ENCODE results near the gene PTBP1.

Gene PTBP1

GRCh38 chr19:769616-770015 is 27.6 kb upstream of the PTBP1 start:
- WGBS: over 99% methylated on average over 5 of the region's 6 CpGs
- peaks cover 13% of the 10 kb centered on the region for H3K4me1 ChIP-seq (ENCODE audit: control insufficient read depth, insufficient read depth, low read depth, low read length)
- peak overlapping the region; percentile 19 for H2AK5ac ChIP-seq (ENCODE audit: low read length, severe bottlenecking)
- H4K91ac ChIP-seq (ENCODE audit: low read length): no peak overlapping the region
- H3K23ac ChIP-seq (ENCODE audit: low read length in 2 of 2): no peak overlapping the region
- H3K4ac ChIP-seq (ENCODE audit: low read depth in 1 of 2, low read length in 2 of 2): no peak overlapping the region
- H3K79me1 ChIP-seq (replicated peaks; ENCODE audit: low read length, poor library complexity, severe bottlenecking): no peaks in the 10 kb centered on the region
- H3K27ac ChIP-seq (ENCODE audit: low read length, poor library complexity, severe bottlenecking): no peak overlapping the region
- no peak overlapping the region for H3K18ac ChIP-seq (ENCODE audit: low read depth in 1 of 2, low read length in 2 of 2)
- no peak overlapping the region for H2BK120ac ChIP-seq (ENCODE audit: low read depth, low read length)
- no peaks in the 10 kb centered on the region for H3K27me3 ChIP-seq (ENCODE audit: control insufficient read depth in 1 of 2, insufficient read depth in 1 of 2, low read length in 2 of 2)
- no peaks in the 10 kb centered on the region for H3K36me3 ChIP-seq (ENCODE audit: control insufficient read depth in 1 of 2, insufficient read depth in 2 of 2, low read depth in 1 of 2, low read length in 2 of 2)
- no peak overlapping the region for H2BK5ac ChIP-seq (ENCODE audit: low read depth, low read length, poor library complexity, severe bottlenecking)
- DNase-seq: no peak
- no peak overlapping the region for H3K4me2 ChIP-seq (ENCODE audit: low read length, poor library complexity, severe bottlenecking)
- H2BK12ac ChIP-seq (ENCODE audit: low read length in 2 of 2): peak overlapping the region in 1 of 2 experiments; percentile 15
- no peak overlapping the region for H3K4me3 ChIP-seq (ENCODE audit: insufficient read depth in 1 of 2, low read depth in 1 of 2, low read length in 2 of 2)
- H3K14ac ChIP-seq (ENCODE audit: low read length in 2 of 2): no peak overlapping the region
- no peaks in the 10 kb centered on the region for H3K9me3 ChIP-seq (ENCODE audit: control insufficient read depth, low read length)
- H4K8ac ChIP-seq (ENCODE audit: low read length): no peak overlapping the region
- no peak overlapping the region for H2BK15ac ChIP-seq (ENCODE audit: low read depth, poor library complexity, severe bottlenecking)
- H2AFZ ChIP-seq (ENCODE audit: low read depth, low read length): no peak overlapping the region
- H3K9ac ChIP-seq (ENCODE audit: low read length): no peak overlapping the region

GRCh38 chr19:771332-771785 is 25.9 kb upstream of the PTBP1 start:
- H3K9ac ChIP-seq (ENCODE audit: low read length): no peak overlapping the region
- no peak overlapping the region for H3K23ac ChIP-seq (ENCODE audit: low read length in 2 of 2)
- H3K4ac ChIP-seq (ENCODE audit: low read depth in 1 of 2, low read length in 2 of 2): no peak overlapping the region
- no peak overlapping the region for H2BK15ac ChIP-seq (ENCODE audit: low read depth, poor library complexity, severe bottlenecking)
- H3K27ac ChIP-seq (ENCODE audit: low read length, poor library complexity, severe bottlenecking): no peak overlapping the region
- no peak overlapping the region for H3K14ac ChIP-seq (ENCODE audit: low read length in 2 of 2)
- peak overlapping the region; percentile 57 for H4K8ac ChIP-seq (ENCODE audit: low read length)
- no peaks in the 10 kb centered on the region for H3K79me1 ChIP-seq (replicated peaks; ENCODE audit: low read length, poor library complexity, severe bottlenecking)
- no peak overlapping the region for H2AFZ ChIP-seq (ENCODE audit: low read depth, low read length)
- H3K4me1 ChIP-seq (ENCODE audit: control insufficient read depth, insufficient read depth, low read depth, low read length): peaks cover 16% of the 10 kb centered on the region
- H3K9me3 ChIP-seq (ENCODE audit: control insufficient read depth, low read length): no peaks in the 10 kb centered on the region
- H2BK12ac ChIP-seq (ENCODE audit: low read length in 2 of 2): no peak overlapping the region
- H3K36me3 ChIP-seq (ENCODE audit: control insufficient read depth in 1 of 2, insufficient read depth in 2 of 2, low read depth in 1 of 2, low read length in 2 of 2): no peaks in the 10 kb centered on the region
- DNase-seq: peak; percentile 70
- no peak overlapping the region for H3K4me2 ChIP-seq (ENCODE audit: low read length, poor library complexity, severe bottlenecking)
- no peak overlapping the region for H2BK120ac ChIP-seq (ENCODE audit: low read depth, low read length)
- 41% methylated on average over 5 of the region's 6 CpGs for WGBS
- H3K18ac ChIP-seq (ENCODE audit: low read depth in 1 of 2, low read length in 2 of 2): peak overlapping the region in 1 of 2 experiments; percentile 23
- H2BK5ac ChIP-seq (ENCODE audit: low read depth, low read length, poor library complexity, severe bottlenecking): no peak overlapping the region
- H2AK5ac ChIP-seq (ENCODE audit: low read length, severe bottlenecking): no peak overlapping the region
- no peaks in the 10 kb centered on the region for H3K27me3 ChIP-seq (ENCODE audit: control insufficient read depth in 1 of 2, insufficient read depth in 1 of 2, low read length in 2 of 2)
- no peak overlapping the region for H3K4me3 ChIP-seq (ENCODE audit: insufficient read depth in 1 of 2, low read depth in 1 of 2, low read length in 2 of 2)
- no peak overlapping the region for H4K91ac ChIP-seq (ENCODE audit: low read length)

- H3K36me3 ChIP-seq (ENCODE audit: control insufficient read depth in 1 of 2, insufficient read depth in 2 of 2, low read depth in 1 of 2, low read length in 2 of 2): no peaks in the 10 kb centered on the region
- no peak for DNase-seq
- no peaks in the 10 kb centered on the region for H3K9me3 ChIP-seq (ENCODE audit: control insufficient read depth, low read length)
- H3K4me1 ChIP-seq (ENCODE audit: control insufficient read depth, insufficient read depth, low read depth, low read length): peaks cover 20% of the 10 kb centered on the region
- H3K9ac ChIP-seq (ENCODE audit: low read length): no peak overlapping the region
- no peak overlapping the region for H2BK15ac ChIP-seq (ENCODE audit: low read depth, poor library complexity, severe bottlenecking)
- no peak overlapping the region for H2BK120ac ChIP-seq (ENCODE audit: low read depth, low read length)
- H2AFZ ChIP-seq (ENCODE audit: low read depth, low read length): no peak overlapping the region
- no peak overlapping the region for H3K4me3 ChIP-seq (ENCODE audit: insufficient read depth in 1 of 2, low read depth in 1 of 2, low read length in 2 of 2)
- peak overlapping the region; percentile 98 for H2AK5ac ChIP-seq (ENCODE audit: low read length, severe bottlenecking)
- H3K4ac ChIP-seq (ENCODE audit: low read depth in 1 of 2, low read length in 2 of 2): peak overlapping the region in 1 of 2 experiments; percentile 11
- H3K4me2 ChIP-seq (ENCODE audit: low read length, poor library complexity, severe bottlenecking): no peak overlapping the region
- no peak overlapping the region for H4K8ac ChIP-seq (ENCODE audit: low read length)
- H4K91ac ChIP-seq (ENCODE audit: low read length): no peak overlapping the region
- H2BK12ac ChIP-seq (ENCODE audit: low read length in 2 of 2): peak overlapping the region in 1 of 2 experiments; percentile 22
- WGBS: 88% methylated on average over 5 of the region's 5 CpGs
- no peak overlapping the region for H3K18ac ChIP-seq (ENCODE audit: low read depth in 1 of 2, low read length in 2 of 2)
- H3K14ac ChIP-seq (ENCODE audit: low read length in 2 of 2): no peak overlapping the region
- H3K79me1 ChIP-seq (replicated peaks; ENCODE audit: low read length, poor library complexity, severe bottlenecking): no peaks in the 10 kb centered on the region
- H3K27ac ChIP-seq (ENCODE audit: low read length, poor library complexity, severe bottlenecking): no peak overlapping the region
- no peaks in the 10 kb centered on the region for H3K27me3 ChIP-seq (ENCODE audit: control insufficient read depth in 1 of 2, insufficient read depth in 1 of 2, low read length in 2 of 2)
- H3K23ac ChIP-seq (ENCODE audit: low read length in 2 of 2): no peak overlapping the region
- H2BK5ac ChIP-seq (ENCODE audit: low read depth, low read length, poor library complexity, severe bottlenecking): no peak overlapping the region
Observed at GRCh38 chr19:772063-772462, 25.2 kb upstream of the PTBP1 start.

GRCh38 chr19:772730-773436 is 24.4 kb upstream of the PTBP1 start:
- Histone ChIP-seq H3K9me3 (ENCODE audit: control insufficient read depth, low read length) (no peaks in the 10 kb centered on the region), H2BK5ac (ENCODE audit: low read depth, low read length, poor library complexity, severe bottlenecking) (no peak overlapping the region), H3K23ac (ENCODE audit: low read length in 2 of 2) (no peak overlapping the region), H3K27me3 (ENCODE audit: control insufficient read depth in 1 of 2, insufficient read depth in 1 of 2, low read length in 2 of 2) (no peaks in the 10 kb centered on the region), H3K18ac (ENCODE audit: low read depth in 1 of 2, low read length in 2 of 2) (peak overlapping the region in 1 of 2 experiments; percentile 54), H2AFZ (ENCODE audit: low read depth, low read length) (no peak overlapping the region), H2AK5ac (ENCODE audit: low read length, severe bottlenecking) (peak overlapping the region; percentile 68), H2BK120ac (ENCODE audit: low read depth, low read length) (peak overlapping the region; percentile 49), H3K9ac (ENCODE audit: low read length) (no peak overlapping the region), H3K14ac (ENCODE audit: low read length in 2 of 2) (peak overlapping the region in 1 of 2 experiments; percentile 88), H3K4me3 (ENCODE audit: insufficient read depth in 1 of 2, low read depth in 1 of 2, low read length in 2 of 2) (no peak overlapping the region), H4K91ac (ENCODE audit: low read length) (no peak overlapping the region), H4K8ac (ENCODE audit: low read length) (peak overlapping the region; percentile 16), H3K4me2 (ENCODE audit: low read length, poor library complexity, severe bottlenecking) (no peak overlapping the region), H3K4me1 (ENCODE audit: control insufficient read depth, insufficient read depth, low read depth, low read length) (peaks cover 22% of the 10 kb centered on the region), H3K27ac (ENCODE audit: low read length, poor library complexity, severe bottlenecking) (peak overlapping the region; percentile 80), H2BK15ac (ENCODE audit: low read depth, poor library complexity, severe bottlenecking) (peak overlapping the region; percentile 6), H3K36me3 (ENCODE audit: control insufficient read depth in 1 of 2, insufficient read depth in 2 of 2, low read depth in 1 of 2, low read length in 2 of 2) (no peaks in the 10 kb centered on the region), H3K4ac (ENCODE audit: low read depth in 1 of 2, low read length in 2 of 2) (no peak overlapping the region), H2BK12ac (ENCODE audit: low read length in 2 of 2) (peak overlapping the region; percentile 8 to 21), H3K79me1 (replicated peaks; ENCODE audit: low read length, poor library complexity, severe bottlenecking) (no peaks in the 10 kb centered on the region)
- DNase-seq: no peak
- 57% methylated on average over 18 of the region's 18 CpGs for WGBS

Measured in mesenchymal stem cell (in vitro differentiated cells and primary cell).